ENCODE results near the gene MICALL2.
A peak's percentile ranks its signal among the peaks of the same experiment; 100 is the strongest.

Gene MICALL2

DNA sequence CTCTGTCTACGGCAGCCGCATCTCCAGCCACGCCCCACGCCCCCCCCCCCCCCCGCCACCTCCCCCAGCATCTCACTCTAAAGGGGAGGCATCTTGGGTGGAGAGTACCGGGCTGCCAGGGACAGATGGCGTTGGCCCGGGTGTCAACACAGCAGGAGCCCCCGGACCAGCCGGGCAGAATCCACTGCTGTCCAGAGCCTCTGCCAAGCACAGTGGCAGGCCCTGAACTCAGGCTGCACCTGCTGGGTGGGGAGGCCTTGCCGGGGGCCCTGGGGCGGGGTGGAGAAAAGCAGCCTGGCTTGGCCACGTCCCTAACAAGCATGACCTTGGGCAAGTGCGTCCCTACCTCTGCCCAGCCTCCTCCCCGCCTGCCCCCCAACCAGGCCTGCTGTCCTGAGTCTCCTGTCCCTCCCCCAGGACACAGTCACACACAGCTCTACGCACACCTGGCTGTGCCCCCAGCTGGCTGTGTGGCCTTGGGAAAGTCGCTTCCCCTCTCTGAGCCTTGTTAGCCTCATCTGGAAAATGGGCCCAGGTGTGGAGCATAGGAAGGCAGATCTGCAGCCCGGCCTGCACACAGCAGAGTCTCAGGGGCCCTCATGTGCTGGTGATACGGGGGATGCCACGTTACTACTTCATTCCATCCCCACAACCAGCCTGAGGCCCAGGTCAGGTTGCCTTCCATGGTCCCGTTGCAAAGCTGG is 45.2 kb downstream of the MICALL2 start:
- FAIRE-seq (no peak), DNase-seq (ENCODE audit: insufficient read length, low spot score) (no peak)
- TF ChIP-seq, protein P1, sequence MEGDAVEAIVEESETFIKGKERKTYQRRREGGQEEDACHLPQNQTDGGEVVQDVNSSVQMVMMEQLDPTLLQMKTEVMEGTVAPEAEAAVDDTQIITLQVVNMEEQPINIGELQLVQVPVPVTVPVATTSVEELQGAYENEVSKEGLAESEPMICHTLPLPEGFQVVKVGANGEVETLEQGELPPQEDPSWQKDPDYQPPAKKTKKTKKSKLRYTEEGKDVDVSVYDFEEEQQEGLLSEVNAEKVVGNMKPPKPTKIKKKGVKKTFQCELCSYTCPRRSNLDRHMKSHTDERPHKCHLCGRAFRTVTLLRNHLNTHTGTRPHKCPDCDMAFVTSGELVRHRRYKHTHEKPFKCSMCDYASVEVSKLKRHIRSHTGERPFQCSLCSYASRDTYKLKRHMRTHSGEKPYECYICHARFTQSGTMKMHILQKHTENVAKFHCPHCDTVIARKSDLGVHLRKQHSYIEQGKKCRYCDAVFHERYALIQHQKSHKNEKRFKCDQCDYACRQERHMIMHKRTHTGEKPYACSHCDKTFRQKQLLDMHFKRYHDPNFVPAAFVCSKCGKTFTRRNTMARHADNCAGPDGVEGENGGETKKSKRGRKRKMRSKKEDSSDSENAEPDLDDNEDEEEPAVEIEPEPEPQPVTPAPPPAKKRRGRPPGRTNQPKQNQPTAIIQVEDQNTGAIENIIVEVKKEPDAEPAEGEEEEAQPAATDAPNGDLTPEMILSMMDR (IDR thresholded peaks at IDR 0.05; ENCODE audit: insufficient read depth, missing control alignments) = no peak

DNA sequence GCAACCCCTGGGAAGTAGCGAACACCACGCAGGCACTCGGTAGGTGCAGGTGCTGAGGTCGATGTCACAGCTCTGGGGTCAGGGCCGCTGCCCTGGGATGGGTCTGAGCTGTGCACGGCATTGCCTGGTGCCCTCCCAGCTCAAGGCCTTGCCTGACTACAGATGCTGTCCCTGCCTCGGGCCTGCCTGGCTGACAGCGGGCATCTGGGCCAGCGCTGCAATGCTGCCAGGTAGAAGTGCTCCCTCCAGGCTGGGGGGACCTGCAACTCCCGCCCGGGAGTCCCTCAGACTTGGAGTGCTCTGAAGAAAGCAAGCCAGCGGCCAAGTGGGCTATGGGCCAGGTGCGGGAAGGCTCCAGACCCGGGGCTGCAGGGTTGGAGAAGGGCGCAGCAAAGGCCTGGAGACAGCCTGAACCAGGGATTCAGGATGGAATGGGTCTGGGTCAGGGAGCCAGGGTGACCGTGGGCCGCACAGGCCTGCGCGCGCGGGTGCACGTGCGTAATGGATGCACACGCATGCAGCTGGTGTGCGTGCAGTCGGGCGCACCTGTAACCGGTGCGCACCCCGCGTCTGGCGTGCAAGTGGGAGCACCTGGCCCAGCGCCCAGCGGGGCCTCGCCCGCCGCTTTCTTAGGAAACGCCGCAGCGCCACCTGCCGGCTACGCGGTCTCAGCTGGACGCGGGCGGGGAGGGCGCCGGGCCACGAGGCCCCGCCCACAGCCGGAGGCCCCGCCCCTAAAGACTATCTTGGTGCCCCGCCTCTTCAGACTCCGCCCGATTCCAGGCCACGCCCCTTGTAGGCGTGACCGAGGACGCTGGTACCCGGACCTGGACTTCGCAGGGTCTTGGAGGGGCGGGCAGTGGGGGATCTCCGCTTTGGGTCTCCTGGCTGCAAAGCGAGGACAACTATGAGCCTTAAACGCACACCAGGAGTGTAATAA is 46.7 kb downstream of the MICALL2 start:
- TF ChIP-seq, protein P1 (IDR thresholded peaks at IDR 0.05; ENCODE audit: insufficient read depth, missing control alignments) = peak; percentile 65
- FAIRE-seq = no peak
- peak; percentile 97 for DNase-seq (ENCODE audit: insufficient read length, low spot score)

DNA sequence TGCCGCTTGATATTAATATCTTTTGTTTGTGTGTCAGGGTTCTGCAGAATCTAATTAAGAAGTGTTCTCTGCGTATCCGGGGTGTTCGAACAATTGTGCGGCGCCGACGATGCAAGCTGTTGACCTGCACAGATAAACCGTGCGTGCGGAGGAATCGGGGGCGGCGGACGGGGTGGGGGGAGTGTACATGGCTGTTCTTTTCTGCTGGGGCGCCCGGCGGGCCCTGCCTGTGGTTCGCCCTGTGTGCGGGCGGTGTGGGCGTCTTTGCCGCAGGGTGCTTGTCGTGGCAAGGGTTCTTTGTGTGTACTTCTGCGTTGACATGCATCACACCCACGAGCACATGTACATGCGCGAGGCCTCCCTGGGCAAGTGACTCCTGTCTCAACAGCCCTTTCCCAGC is 47.9 kb downstream of the MICALL2 start:
- DNase-seq (ENCODE audit: insufficient read length, low spot score) (no peak), FAIRE-seq (no peak)
- TF ChIP-seq, protein P1 (IDR thresholded peaks at IDR 0.05; ENCODE audit: insufficient read depth, missing control alignments) = no peak

DNA sequence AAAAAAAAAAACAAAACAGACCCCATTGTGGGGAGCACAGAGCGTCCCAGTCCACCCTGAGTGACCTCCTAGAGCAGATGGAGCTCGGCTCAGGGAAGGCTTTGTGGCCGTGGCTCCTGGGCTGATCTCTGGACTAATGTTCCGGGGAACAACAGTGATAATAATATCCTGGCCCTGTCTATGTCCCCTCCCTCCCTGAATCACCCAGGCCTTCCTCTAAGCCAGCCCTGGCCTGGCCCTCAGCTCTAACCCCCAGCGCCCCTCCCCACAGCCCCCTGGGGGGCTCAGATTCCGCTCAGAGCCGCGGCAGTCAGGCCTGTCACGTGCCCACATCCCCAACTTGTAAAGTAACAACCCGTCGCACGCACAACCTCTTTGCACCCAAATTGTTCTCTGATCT is 48.3 kb downstream of the MICALL2 start:
- TF ChIP-seq, protein P1 (IDR thresholded peaks at IDR 0.05; ENCODE audit: insufficient read depth, missing control alignments) = no peak
- FAIRE-seq (no peak), DNase-seq (ENCODE audit: insufficient read length, low spot score) (peak; percentile 83)

DNA sequence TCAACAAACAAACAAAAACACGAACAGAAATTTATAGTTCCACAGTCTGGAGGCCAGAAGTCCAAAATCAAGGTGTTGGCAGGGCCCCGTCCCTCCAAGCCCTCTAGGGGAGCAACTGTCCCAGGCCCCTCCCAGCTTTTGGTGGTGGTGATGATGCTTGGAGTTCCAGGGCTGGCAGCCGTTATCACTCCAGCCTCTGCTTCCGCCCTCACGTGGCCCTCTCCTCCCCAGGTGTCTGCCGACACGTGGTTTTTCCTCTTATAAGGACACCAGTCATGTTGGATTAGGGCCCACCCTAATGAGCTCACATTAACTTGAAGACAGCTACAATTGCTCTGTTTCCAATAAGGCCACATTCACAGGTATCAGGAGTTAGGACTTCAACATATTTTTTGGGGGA is 49.7 kb downstream of the MICALL2 start:
- DNase-seq (ENCODE audit: insufficient read length, low spot score) = no peak
- FAIRE-seq = no peak
- TF ChIP-seq, protein P1 (IDR thresholded peaks at IDR 0.05; ENCODE audit: insufficient read depth, missing control alignments) = no peak

DNA sequence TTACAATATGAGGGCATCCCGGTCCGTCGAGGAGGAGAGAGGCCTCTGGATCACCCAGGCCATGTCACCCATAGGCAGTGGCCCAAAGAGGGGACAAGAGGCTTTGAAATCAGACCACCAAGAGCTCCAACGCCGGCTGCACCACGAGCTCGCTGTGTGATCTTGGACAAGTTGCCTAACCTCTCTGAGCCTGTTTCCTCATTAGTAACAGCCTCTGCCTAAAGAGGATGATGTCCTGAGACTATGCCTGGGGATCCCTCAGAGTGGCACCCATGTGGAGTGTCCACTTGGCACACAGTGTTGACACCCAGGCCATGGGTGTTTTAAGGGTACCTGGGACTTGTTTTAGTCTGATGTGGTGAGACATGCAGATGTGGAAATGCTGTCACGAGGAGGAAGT is 50.8 kb downstream of the MICALL2 start:
- TF ChIP-seq, protein P1 (IDR thresholded peaks at IDR 0.05; ENCODE audit: insufficient read depth, missing control alignments) = no peak
- FAIRE-seq (no peak), DNase-seq (ENCODE audit: insufficient read length, low spot score) (no peak)

Data from D721Med (cell line).